G401 (cell line): Measurements from ENCODE around the gene TMEM181. TPM values are rescaled to one million over a fixed set of nuclear protein-coding genes. Genes with fewer than 3 reads are reported as not detected.
"Not testable (repeated sequence)": the region's sequence is repeated elsewhere in the genome, so short reads cannot be mapped to it uniquely, and the experiment has no call there.

Experiments used
- DNase-seq: peaks from one replicate; pipeline ENCODE4 v3.0.0-alpha.2; 2015; ENCODE audit warnings: low spot score
- in situ Hi-C: cut with HindIII; loops from 2 replicates; pipeline ENCODE4 v1.10.0; 2016; ENCODE audit warnings: low sequenced_read_pairs, mixed read lengths
- total RNA-seq: library from RNA; depleted of rRNA; stranded (reverse); fragments of >200 nt; shearing (Covaris generic); gene quantifications from 2 replicates; pipeline ENCODE4 v1.2.3, GENCODE V29; 2014; rRNA removed

Gene TMEM181
- total RNA-seq, 1 experiment from 2014 or later = 32.8 TPM

DNA sequence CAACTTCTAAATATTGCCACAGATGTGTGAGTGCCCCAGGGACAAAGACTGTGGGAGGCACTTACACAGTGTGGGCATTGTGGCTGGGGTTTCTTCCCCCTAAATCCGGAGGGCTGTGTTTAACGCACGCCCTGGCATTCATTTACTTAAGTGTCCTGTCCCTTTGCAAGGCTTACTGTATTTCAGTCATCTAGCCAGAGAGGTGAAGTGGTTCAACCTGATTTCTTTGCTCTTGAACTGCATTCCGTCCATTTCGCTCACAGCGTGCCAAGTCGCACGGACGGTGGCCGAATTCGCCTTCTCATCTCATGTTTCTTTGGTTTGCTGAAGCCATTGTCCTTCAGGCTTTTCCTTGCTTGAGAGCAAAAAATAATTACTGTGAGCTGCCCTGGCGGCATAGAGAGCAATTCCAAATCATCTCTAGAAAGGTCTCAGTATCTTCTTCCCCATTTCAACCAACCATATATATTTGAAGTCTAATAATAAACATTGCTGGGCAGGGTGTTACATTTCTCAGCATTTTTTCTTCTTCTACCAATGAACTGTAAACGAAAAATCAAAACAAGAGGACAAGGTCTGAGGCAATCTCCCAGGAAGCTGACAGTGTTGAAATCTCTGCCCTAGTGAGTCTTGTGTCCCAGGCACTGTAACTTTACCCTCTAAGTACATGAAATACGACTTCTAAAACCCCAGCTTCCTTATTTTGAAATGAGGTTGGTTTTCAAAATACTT is 106.9 kb downstream of the TMEM181 start:
- in situ Hi-C loops = no loop called here
- DNase-seq = no peak

GRCh38 chr6:158667360-158667981 is 107.6 kb downstream of the TMEM181 start:
- in situ Hi-C loops = no loop called here
- DNase-seq = no peak

GRCh38 chr6:158668707-158669103 is 108.8 kb downstream of the TMEM181 start:
- in situ Hi-C loops = no loop called here
- DNase-seq = no peak

- in situ Hi-C loops = no loop called here
- DNase-seq = no peak
These were observed 109.5 kb downstream of the TMEM181 start for GRCh38 chr6:158669145-158670035.

GRCh38 chr6:158672119-158672518 is 112.2 kb downstream of the TMEM181 start:
- in situ Hi-C loops, DNase-seq: not testable (repeated sequence)

GRCh38 chr6:158672726-158673125 is 112.8 kb downstream of the TMEM181 start:
- no peak for DNase-seq

DNA sequence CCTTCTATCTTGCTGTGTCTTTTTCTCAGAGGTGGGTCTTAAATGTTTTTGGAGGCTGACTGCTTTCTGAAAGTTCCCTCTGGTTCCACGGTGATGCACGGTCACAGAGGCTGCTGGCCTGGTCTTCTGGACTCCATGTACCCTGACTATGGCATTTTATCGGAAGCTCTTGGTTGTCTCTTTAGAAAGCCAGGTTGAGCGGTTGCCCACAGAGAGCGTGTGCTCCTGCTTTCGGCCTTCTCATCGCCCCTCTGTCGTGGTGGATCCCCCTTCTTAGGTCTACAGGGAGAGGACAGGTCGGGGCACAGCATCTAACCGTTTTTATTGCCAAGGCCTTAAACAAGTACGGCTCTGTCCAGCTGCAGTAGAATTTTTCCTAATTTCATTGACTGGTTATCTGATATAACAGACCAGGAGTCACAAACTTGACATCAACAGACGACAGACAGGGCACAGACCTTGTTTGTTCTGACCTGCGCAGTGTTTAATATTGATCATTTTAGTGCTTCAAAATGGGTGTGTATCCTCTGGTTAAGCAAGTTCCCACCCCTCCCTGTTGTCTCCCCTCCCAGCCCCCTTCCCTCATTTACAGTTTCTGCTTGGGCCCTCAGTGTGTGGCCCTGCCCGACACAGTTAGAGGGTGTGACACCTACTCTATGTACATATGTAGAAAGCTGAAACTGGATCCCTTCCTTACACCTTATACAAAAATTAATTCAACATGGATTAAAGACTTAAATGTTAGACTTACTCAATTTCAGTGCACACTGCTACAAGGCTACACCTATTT is 114.6 kb downstream of the TMEM181 start:
- in situ Hi-C loops = no loop called here
- no peak for DNase-seq

More at GRCh38 chr6:158672726-158673125, 112.8 kb downstream of the TMEM181 start:
- in situ Hi-C loops = no loop called here

DNA sequence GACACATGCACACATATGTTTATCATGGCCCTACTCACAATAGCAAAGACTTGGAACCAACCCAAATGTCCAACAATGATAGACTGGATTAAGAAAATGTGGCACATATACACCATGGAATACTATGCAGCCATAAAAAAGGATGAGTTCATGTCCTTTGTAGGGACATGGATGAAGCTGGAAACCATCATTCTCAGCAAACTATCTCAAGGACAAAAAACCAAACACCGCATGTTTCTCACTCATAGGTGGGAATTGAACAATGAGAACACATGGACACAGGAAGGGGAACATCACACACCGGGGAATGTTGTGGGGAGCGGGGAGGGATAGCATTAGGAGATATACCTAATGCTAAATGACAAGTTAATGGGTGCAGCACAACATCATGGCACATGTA is 117.2 kb downstream of the TMEM181 start:
- DNase-seq, in situ Hi-C loops: not testable (repeated sequence)

DNA sequence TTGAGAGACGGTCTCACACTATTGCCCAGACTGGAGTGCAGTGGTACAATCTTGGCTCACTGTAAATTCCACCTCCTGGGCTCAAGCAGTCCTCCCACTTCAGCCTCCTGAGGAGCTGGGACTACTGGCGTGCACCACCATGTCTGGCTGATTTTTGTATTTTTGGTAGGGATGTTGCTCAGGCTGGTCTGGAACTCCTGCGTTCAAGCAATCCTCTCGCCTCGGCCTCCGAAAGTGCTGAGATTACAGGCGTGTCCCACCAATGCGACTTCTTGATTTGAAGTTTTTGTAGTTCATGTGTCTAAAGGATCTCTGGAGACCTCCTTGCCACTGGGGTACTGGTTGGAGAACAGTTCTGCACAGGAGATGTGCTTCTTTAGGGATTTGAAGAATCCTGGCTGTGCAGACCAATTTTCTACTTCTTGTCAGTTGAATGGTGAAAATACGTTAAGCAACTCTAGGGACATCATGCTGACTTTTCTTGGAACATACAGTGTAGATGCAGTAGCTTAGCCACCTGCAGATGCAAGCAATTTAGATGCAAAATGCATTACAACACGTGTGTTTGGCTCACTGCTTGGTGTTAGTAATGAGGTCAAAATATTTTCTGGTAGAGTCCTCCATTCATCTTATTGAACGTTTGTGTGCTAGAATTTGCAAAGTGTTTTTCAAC is 118.2 kb downstream of the TMEM181 start:
- DNase-seq = no peak
- in situ Hi-C loops = no loop called here

- DNase-seq = no peak
- in situ Hi-C loops = no loop called here
These were observed 120.1 kb downstream of the TMEM181 start for GRCh38 chr6:158680015-158680414.

DNA sequence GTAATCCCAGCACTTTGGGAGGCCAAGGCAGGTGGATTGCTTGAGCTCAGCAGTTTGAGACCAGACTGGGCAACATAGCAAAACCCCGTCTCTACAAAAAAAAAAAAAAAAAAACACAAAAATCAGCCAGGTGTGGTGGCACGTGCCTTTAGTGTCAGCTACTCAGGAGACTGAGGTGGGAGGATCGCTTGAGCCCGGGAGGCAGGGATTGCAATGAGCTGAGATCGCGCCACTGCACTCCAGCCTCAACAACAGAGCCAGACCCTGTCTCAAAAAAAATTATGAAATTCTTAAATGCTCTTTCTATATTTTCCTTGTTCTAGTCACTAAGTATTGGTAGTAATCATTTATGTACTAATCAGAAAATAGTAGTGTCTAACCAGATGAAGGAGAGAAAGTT is 120.6 kb downstream of the TMEM181 start:
- in situ Hi-C loops = no loop called here
- DNase-seq = no peak

DNA sequence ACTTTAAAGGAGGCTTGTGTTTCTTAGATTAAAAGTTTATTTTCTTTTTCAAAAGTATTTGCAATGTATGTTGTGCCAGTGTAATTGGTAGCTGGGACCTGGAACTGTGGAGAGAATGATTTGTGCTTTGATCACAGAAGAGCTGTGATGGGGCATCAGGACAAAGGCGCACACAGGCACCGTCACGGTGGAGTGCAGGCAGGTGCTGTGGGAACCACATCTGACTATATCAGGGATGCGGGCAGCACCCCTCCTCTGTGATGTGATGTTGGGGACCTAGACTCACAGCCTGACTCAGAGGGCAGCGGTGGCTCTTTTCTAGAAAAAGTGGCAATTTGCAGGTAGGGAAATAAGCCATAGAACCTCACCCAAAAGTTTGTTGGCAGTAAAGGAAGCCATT is 124.4 kb downstream of the TMEM181 start:
- no peak for DNase-seq
- in situ Hi-C loops = no loop called here

- in situ Hi-C loops = no loop called here
- DNase-seq = no peak
These were observed 124.9 kb downstream of the TMEM181 start for GRCh38 chr6:158684745-158685324.

Other genes with a start within 250 kb of the TMEM181 start
- 34.2 and 68.5 TPM in 2 replicates for gene TULP4, start 247.6 kb upstream of the TMEM181 start, total RNA-seq
- 97.6 and 102 TPM in 2 replicates for gene DYNLT1, start 84.7 kb downstream of the TMEM181 start, total RNA-seq
- gene SYTL3, start 90.0 kb downstream of the TMEM181 start, total RNA-seq = 3.1 TPM in 1 of 2 replicates, not detected in the other